Nephron (organoid): ENCODE data around the gene AMN.
"Not testable (repeated sequence)": the region's sequence is repeated elsewhere in the genome, so short reads cannot be mapped to it uniquely, and the experiment has no call there.

Experiments
- H3K27ac Mint-ChIP-seq, 3 experiments: 2 replicates each; pipeline ENCODE4 v1.8.0; 2020; ENCODE audit warnings: mixed read lengths in 3 of 3, mild to moderate bottlenecking in 2 of 3, moderate library complexity in 1 of 3
- H3K27me3 Mint-ChIP-seq: 2 replicates; pipeline ENCODE4 v1.8.0; 2021; ENCODE audit warnings: low read depth, mild to moderate bottlenecking, moderate library complexity, mixed read lengths
- H3K36me3 Mint-ChIP-seq: 2 replicates; pipeline ENCODE4 v1.8.0; 2020; ENCODE audit warnings: low read depth, mixed read lengths
- H3K4me1 Mint-ChIP-seq: 2 replicates; pipeline ENCODE4 v1.8.0; 2020; ENCODE audit warnings: mixed read lengths
- H3K4me3 Mint-ChIP-seq, 3 experiments: 2 replicates each; pipeline ENCODE4 v1.8.0; 2020; ENCODE audit warnings: mild to moderate bottlenecking in 3 of 3, mixed read lengths in 3 of 3, moderate library complexity in 2 of 3
- H3K9me3 Mint-ChIP-seq: 2 replicates; pipeline ENCODE4 v1.8.0; 2020; ENCODE audit warnings: mixed read lengths
- TF ChIP-seq, protein P1 (sequence below), 3 experiments: fragments of 200-600 bp; sonication (generic); IDR thresholded peaks; one replicate each; pipeline ENCODE4 v1.5.0; 2021; ENCODE audit warnings: antibody characterized with exemption in 3 of 3; ENCODE audit not compliant: unreplicated experiment in 3 of 3

AMN gene

DNA sequence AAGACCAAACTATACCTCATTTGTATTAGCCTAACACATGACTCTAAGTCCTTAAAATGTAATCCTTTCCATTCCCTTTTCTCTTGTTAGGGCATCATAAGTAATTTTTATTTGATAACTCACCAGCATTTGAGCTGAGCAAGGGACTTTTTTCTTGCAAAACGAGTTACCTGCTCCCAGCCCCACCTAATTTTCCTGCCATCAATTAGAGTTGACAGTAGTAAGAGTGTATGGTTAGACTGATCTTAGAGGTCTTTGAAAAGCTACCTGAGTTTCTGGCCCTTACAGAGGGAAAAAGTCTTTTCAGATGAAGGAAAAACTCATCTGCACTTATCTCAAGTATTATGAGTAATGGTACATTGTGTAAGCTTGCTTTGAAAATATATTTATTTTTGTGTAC is 33.7 kb upstream of the AMN start:
- Mint-ChIP-seq H3K9me3 (no peaks in the 10 kb centered on the region), H3K4me3 (no peak overlapping the region), H3K36me3 (peaks cover 41% of the 10 kb centered on the region), H3K4me1 (peaks cover 9% of the 10 kb centered on the region), H3K27ac (no peak overlapping the region), H3K27me3 (no peaks in the 10 kb centered on the region)
- TF ChIP-seq, protein P1, sequence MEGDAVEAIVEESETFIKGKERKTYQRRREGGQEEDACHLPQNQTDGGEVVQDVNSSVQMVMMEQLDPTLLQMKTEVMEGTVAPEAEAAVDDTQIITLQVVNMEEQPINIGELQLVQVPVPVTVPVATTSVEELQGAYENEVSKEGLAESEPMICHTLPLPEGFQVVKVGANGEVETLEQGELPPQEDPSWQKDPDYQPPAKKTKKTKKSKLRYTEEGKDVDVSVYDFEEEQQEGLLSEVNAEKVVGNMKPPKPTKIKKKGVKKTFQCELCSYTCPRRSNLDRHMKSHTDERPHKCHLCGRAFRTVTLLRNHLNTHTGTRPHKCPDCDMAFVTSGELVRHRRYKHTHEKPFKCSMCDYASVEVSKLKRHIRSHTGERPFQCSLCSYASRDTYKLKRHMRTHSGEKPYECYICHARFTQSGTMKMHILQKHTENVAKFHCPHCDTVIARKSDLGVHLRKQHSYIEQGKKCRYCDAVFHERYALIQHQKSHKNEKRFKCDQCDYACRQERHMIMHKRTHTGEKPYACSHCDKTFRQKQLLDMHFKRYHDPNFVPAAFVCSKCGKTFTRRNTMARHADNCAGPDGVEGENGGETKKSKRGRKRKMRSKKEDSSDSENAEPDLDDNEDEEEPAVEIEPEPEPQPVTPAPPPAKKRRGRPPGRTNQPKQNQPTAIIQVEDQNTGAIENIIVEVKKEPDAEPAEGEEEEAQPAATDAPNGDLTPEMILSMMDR (IDR thresholded peaks at IDR 0.05; ENCODE audit: unreplicated experiment in 3 of 3), result no peak

DNA sequence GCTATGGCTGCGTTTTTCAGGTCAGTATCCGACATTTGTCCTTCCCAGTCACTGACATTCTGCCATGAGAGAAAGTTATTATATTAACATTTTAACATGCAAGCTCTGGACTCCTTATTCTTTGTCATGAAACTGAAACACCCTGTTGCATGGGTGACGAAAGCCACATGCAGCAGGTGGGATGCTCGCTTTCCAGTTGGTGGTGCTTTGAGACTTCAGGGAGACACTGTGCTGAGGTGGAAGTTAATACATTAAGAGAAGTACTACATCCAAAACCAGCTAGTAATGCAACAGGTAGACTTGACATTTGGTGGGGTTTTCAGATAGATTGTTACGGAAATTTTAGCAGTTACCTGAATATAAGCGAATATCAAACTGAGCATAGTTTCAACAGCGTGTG is 32.8 kb upstream of the AMN start:
- Mint-ChIP-seq H3K36me3 (peaks cover 40% of the 10 kb centered on the region), H3K27ac (no peak overlapping the region), H3K4me1 (peaks cover 10% of the 10 kb centered on the region), H3K4me3 (no peak overlapping the region), H3K27me3 (no peaks in the 10 kb centered on the region), H3K9me3 (no peaks in the 10 kb centered on the region)
- TF ChIP-seq, protein P1 (IDR thresholded peaks at IDR 0.05; ENCODE audit: unreplicated experiment in 3 of 3), result no peak

DNA sequence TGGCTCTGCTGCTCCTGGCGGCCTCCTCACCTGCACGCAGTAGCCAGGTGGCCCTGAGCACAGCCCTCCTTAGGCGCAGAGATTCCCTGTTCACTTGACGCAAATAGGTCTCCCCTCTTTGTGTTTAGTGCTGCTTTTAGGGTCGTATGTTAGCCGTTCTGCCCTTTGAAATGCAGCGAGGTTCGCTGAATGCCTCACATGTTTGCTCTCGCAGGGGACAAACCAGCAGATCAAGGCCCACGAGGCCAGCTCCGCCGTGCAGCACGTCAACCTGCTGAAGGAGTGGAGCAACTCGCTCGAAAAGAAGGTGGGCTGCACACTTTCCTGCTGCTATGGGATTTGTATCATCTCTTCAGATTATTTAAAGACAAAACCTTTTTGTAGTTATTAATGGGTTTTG is 31.4 kb upstream of the AMN start:
- Mint-ChIP-seq H3K9me3 (no peaks in the 10 kb centered on the region), H3K36me3 (peaks cover 47% of the 10 kb centered on the region), H3K27ac (no peak overlapping the region), H3K4me3 (no peak overlapping the region), H3K4me1 (peaks cover 10% of the 10 kb centered on the region), H3K27me3 (no peaks in the 10 kb centered on the region)
- TF ChIP-seq, protein P1 (IDR thresholded peaks at IDR 0.05; ENCODE audit: unreplicated experiment in 3 of 3), result no peak

DNA sequence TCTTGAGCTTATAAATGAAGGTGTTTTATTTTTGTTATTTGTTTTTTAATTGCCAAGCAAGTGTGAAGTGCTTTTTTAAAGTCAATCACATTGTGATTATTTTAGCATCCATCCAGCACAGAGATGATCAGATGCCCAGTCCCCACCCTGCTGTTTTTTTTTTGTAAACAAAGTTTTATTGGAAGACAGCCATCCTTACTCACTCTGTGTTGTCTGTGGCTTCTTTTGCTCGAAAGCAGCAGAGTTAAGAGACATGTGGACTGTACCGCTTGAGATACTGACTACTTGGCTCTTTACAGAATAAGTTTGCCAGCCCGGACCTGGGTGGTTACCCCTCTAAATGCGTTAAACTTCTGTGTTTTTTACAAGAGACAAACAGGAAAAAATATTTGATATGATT is 30.9 kb upstream of the AMN start:
- TF ChIP-seq, protein P1 (IDR thresholded peaks at IDR 0.05; ENCODE audit: unreplicated experiment in 3 of 3), result no peak

DNA sequence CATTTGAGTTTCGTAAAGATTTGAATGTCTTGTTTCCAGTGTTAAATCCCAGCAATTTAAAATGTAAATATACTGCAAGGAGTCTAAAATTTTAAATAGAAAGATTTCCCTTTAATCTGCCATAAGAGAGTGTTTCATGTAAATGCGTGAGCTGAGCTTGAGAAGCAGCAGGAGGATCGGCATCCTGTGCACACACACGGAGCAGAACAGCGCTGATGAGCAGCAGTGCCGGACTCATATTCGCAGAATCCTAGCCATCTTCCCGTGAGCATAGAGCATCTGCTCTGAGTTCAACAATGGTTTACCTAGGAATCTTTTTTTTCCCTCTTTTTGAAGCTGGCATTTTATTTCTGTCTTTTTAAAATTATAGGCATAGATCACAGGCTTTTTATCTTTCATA is 29.8 kb upstream of the AMN start:
- Mint-ChIP-seq H3K4me1 (peaks cover 10% of the 10 kb centered on the region), H3K36me3 (peaks cover 45% of the 10 kb centered on the region), H3K27me3 (no peaks in the 10 kb centered on the region), H3K27ac (no peak overlapping the region), H3K4me3 (no peak overlapping the region), H3K9me3 (no peaks in the 10 kb centered on the region)
- TF ChIP-seq, protein P1 (IDR thresholded peaks at IDR 0.05; ENCODE audit: unreplicated experiment in 3 of 3), result no peak

More for the DNA sequence above, 30.9 kb upstream of the AMN start:
- Mint-ChIP-seq H3K27me3 (no peaks in the 10 kb centered on the region), H3K4me3 (no peak overlapping the region), H3K4me1 (peaks cover 10% of the 10 kb centered on the region), H3K9me3 (no peaks in the 10 kb centered on the region), H3K36me3 (peaks cover 49% of the 10 kb centered on the region), H3K27ac (no peak overlapping the region)

DNA sequence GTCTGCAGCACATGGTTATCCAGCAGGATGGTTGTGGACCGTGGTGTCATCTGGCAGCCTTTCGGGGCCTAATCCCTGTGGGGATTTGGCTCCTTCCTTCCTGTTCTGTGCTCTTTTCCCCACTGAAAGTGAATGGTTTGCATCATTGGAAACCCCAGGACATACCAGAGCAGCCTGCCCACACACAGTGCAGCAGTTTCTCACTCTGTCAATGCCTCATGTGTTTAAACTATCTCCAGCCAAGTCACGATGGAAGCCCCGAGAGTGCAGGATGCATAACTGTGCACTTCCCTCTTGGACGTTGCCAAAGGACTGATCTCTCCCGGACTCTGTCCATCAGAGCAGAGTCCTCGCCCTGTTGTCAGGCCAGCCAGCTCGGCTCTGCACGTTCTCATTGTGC is 29.0 kb upstream of the AMN start:
- no peaks in the 10 kb centered on the region for H3K9me3 Mint-ChIP-seq
- no peaks in the 10 kb centered on the region for H3K27me3 Mint-ChIP-seq
- H3K36me3 Mint-ChIP-seq, result peaks cover 42% of the 10 kb centered on the region
- no peak overlapping the region for H3K4me3 Mint-ChIP-seq
- TF ChIP-seq, protein P1 (IDR thresholded peaks at IDR 0.05; ENCODE audit: unreplicated experiment in 3 of 3), result no peak
- H3K4me1 Mint-ChIP-seq, result peaks cover 10% of the 10 kb centered on the region
- peak overlapping the region in 2 of 3 experiments; percentile 71 to 72 for H3K27ac Mint-ChIP-seq

DNA sequence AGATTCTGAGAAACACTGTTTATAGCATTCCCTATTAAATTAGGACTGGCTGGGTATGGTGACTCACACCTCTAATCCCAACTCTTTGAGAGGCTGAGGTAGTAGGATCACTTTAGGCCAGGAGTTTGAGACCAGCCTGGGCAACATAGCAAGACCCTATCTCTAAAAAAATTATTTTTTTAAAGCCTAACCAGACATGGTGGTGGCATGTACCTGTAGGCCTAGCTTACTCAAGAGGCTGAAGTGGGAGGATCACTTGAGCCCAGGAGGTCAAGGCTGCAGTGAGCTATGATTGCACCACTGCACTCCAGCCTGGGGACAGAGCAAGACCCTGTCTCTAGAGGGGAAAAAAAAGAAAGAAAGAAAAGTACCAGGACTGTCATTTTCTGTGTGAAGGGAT is 25.7 kb upstream of the AMN start:
- not testable (repeated sequence) for H3K4me1 Mint-ChIP-seq, H3K4me3 Mint-ChIP-seq

More for the DNA sequence above, 25.7 kb upstream of the AMN start:
- H3K9me3 Mint-ChIP-seq, H3K27me3 Mint-ChIP-seq, H3K27ac Mint-ChIP-seq: not testable (repeated sequence)
- H3K36me3 Mint-ChIP-seq, result peaks cover 48% of the 10 kb centered on the region
